KMS-11 (cell line): ENCODE data around the gene NPAS2.

Source experiments
- H2AFZ ChIP-seq: fragments of 200-600 bp; sonication (generic); 2 replicates; pipeline ENCODE4 v1.6.1; 2016; ENCODE audit warnings: antibody characterized with exemption, mixed run types, low read depth
- H3K27ac ChIP-seq: fragments of 200-600 bp; sonication (generic); 2 replicates; pipeline ENCODE4 v1.6.1; 2016; ENCODE audit warnings: mild to moderate bottlenecking, mixed run types
- H3K27me3 ChIP-seq: fragments of 200-600 bp; sonication (generic); 2 replicates; pipeline ENCODE4 v1.6.1; 2017; ENCODE audit warnings: mild to moderate bottlenecking, low read depth, mixed run types, moderate library complexity; ENCODE audit not compliant: insufficient read depth
- H3K36me3 ChIP-seq: fragments of 200-600 bp; sonication (generic); 2 replicates; pipeline ENCODE4 v1.6.1; 2017; ENCODE audit warnings: mild to moderate bottlenecking, mixed run types; ENCODE audit not compliant: insufficient read depth
- H3K4me1 ChIP-seq: fragments of 200-600 bp; sonication (generic); 2 replicates; pipeline ENCODE4 v1.6.1; 2016; ENCODE audit warnings: mild to moderate bottlenecking, low read depth, mixed run types; ENCODE audit not compliant: poor library complexity, severe bottlenecking
- H3K4me2 ChIP-seq: fragments of 200-600 bp; sonication (generic); 2 replicates; pipeline ENCODE4 v1.7.0; 2016; ENCODE audit warnings: mild to moderate bottlenecking, mixed run types
- H3K4me3 ChIP-seq: fragments of 200-600 bp; sonication (generic); IDR thresholded peaks from 2 replicates; pipeline ENCODE4 v1.6.1; 2017; ENCODE audit warnings: low read depth, low read length, mixed read lengths; ENCODE audit not compliant: insufficient read depth
- H3K79me2 ChIP-seq: fragments of 200-600 bp; sonication (generic); 2 replicates; pipeline ENCODE4 v1.6.1; 2016; ENCODE audit warnings: low read depth, mixed run types; ENCODE audit not compliant: insufficient read depth
- H3K9ac ChIP-seq: fragments of 200-600 bp; sonication (generic); 2 replicates; pipeline ENCODE4 v1.6.1; 2016; ENCODE audit warnings: mild to moderate bottlenecking, mixed run types
- H4K20me1 ChIP-seq: fragments of 200-600 bp; sonication (generic); 2 replicates; pipeline ENCODE4 v1.6.1; 2016; ENCODE audit warnings: mild to moderate bottlenecking, mixed run types; ENCODE audit not compliant: insufficient read depth
- TF ChIP-seq, protein P1 (sequence below): fragments of 200-600 bp; sonication (generic); conservative IDR thresholded peaks from 2 replicates; pipeline ENCODE4 v1.6.1; 2017; ENCODE audit warnings: low read depth, mild to moderate bottlenecking, antibody characterized with exemption, low read length, moderate library complexity, mixed read lengths

Gene NPAS2

DNA sequence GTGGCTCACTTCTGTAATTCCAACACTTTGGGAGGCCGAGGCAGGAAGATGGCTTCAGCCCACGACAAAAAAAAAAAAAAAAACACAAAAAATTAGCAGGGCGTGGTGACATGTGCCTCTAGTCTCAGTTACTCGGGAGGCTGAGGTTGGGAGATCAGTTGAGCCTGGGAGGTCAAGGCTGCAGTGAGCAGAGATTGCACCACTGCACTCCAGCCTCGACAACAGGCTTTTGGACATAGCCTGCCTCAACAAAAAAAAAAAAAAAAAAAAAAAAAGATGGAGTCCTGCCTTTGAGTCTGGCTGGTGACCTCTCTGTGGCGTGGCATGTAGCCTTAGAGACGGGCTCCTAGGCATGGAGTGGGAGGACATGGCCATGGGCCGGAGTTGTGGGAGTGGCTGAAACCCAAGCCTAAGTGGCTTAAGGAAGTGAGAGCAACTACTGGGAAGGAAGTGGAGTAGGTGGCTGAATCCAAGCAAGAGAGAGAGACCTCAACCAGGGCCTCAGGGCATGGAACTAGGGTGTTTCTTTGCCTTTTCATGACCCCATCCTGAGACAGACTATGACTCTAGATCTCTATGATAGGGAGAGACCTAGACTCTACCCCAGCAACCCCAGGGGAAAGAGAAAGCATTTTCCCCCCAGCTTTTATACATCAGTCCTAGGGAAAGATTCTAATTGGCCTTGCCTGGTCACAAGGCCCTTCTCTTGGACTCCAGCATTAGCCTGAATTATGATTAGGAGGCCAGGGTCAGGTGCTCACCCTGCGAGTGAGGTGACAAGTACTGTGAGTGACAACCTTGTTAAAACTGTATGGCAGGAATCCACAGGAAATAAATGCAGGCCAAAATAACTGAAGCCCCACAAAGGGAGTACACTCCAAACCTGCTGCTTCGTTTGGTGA, 34.2 kb downstream of the NPAS2 start:
- H3K27me3 ChIP-seq: no peaks in the 10 kb centered on the region
- no peaks in the 10 kb centered on the region for H3K79me2 ChIP-seq
- TF ChIP-seq, protein P1, sequence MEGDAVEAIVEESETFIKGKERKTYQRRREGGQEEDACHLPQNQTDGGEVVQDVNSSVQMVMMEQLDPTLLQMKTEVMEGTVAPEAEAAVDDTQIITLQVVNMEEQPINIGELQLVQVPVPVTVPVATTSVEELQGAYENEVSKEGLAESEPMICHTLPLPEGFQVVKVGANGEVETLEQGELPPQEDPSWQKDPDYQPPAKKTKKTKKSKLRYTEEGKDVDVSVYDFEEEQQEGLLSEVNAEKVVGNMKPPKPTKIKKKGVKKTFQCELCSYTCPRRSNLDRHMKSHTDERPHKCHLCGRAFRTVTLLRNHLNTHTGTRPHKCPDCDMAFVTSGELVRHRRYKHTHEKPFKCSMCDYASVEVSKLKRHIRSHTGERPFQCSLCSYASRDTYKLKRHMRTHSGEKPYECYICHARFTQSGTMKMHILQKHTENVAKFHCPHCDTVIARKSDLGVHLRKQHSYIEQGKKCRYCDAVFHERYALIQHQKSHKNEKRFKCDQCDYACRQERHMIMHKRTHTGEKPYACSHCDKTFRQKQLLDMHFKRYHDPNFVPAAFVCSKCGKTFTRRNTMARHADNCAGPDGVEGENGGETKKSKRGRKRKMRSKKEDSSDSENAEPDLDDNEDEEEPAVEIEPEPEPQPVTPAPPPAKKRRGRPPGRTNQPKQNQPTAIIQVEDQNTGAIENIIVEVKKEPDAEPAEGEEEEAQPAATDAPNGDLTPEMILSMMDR: no peak
- no peak overlapping the region for H2AFZ ChIP-seq
- H3K4me1 ChIP-seq: no peaks in the 10 kb centered on the region
- no peak overlapping the region for H3K4me2 ChIP-seq
- H3K9ac ChIP-seq: no peak overlapping the region
- no peak overlapping the region for H3K4me3 ChIP-seq
- H4K20me1 ChIP-seq: no peaks in the 10 kb centered on the region
- no peaks in the 10 kb centered on the region for H3K36me3 ChIP-seq
- no peak overlapping the region for H3K27ac ChIP-seq

DNA sequence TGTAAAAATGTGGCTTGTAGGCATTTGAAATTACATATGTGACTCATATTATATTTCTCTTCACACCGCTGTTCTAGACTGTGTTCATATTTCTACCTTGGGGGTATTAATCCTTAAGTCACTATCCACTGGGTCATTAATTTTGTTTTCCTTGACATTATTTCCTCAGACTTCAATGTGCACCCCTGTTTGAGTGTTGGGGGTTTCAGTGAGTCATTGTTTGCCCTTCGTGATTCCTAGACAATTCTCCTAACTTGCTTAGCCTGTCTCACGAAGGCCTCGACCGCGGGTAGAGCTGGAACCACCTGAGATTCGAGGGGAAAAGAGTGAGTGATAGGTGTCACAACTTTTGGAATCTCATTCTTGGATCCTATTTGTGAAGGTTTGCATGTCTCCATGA, 35.1 kb downstream of the NPAS2 start:
- H3K9ac ChIP-seq: no peak overlapping the region
- no peaks in the 10 kb centered on the region for H3K27me3 ChIP-seq
- TF ChIP-seq, protein P1: no peak
- H3K4me1 ChIP-seq: no peaks in the 10 kb centered on the region
- no peak overlapping the region for H2AFZ ChIP-seq
- no peaks in the 10 kb centered on the region for H3K36me3 ChIP-seq
- H3K4me2 ChIP-seq: no peak overlapping the region
- no peaks in the 10 kb centered on the region for H4K20me1 ChIP-seq
- no peak overlapping the region for H3K27ac ChIP-seq
- H3K79me2 ChIP-seq: no peaks in the 10 kb centered on the region
- no peak overlapping the region for H3K4me3 ChIP-seq

DNA sequence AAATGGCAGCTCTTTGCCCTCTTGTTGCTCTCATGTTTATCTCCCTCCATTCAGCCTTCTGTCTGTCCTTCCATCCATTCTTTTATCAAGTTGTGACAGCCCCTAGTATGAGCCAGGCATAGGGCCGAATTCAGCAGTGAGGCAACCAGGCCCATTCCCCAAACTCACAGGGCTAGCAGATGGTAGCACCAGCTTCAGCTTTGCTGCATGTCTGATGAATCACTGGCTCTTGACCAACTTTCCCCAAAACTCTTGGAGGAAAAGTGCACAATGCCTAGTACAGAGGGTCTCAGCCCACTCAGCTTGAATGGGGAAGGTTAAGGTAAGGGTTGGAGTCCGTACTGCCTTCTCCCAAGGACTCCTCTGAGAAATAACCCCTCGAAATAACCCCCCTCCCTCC, 35.7 kb downstream of the NPAS2 start:
- Histone ChIP-seq H4K20me1 (no peaks in the 10 kb centered on the region), H3K36me3 (no peaks in the 10 kb centered on the region), H3K79me2 (no peaks in the 10 kb centered on the region), H3K4me1 (no peaks in the 10 kb centered on the region), H3K4me3 (no peak overlapping the region), H3K27me3 (no peaks in the 10 kb centered on the region), H2AFZ (no peak overlapping the region), H3K4me2 (no peak overlapping the region), H3K9ac (no peak overlapping the region), H3K27ac (no peak overlapping the region)
- TF ChIP-seq, protein P1: no peak

DNA sequence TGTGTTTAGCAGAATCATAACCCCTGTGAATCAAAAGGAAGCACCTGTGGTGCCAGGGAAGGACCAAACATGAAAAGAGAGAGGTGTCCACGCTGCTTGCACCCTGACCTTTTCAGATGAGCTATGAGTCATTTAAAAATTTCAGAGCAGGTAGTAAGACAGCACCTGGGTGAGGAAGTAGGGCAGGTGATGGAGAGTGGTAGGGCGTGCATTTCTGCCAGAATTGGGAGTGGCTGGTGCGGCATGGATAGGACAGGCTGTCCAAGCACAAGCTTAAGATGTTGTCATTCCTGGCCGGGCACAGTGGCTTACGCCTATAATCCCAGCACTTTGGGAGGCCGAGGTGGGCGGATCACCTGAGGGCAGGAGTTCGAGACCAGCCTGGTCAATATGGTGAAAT, 36.8 kb downstream of the NPAS2 start:
- H3K4me1 ChIP-seq: no peaks in the 10 kb centered on the region
- H3K4me2 ChIP-seq: no peak overlapping the region
- H4K20me1 ChIP-seq: no peaks in the 10 kb centered on the region
- H3K27me3 ChIP-seq: no peaks in the 10 kb centered on the region
- H3K27ac ChIP-seq: no peak overlapping the region
- H2AFZ ChIP-seq: no peak overlapping the region
- no peaks in the 10 kb centered on the region for H3K79me2 ChIP-seq
- no peak overlapping the region for H3K4me3 ChIP-seq
- H3K36me3 ChIP-seq: no peaks in the 10 kb centered on the region
- TF ChIP-seq, protein P1: no peak
- no peak overlapping the region for H3K9ac ChIP-seq
